ENCODE measurements around the gene CDON.
"Not testable (repeated sequence)": the region's sequence is repeated elsewhere in the genome, so short reads cannot be mapped to it uniquely, and the experiment has no call there.

CDON gene

GRCh38 chr11:125918140-125918840 lies 144.4 kb downstream of the CDON start:
- DNase-seq, result no peak

GRCh38 chr11:125916683-125917347 lies 145.9 kb downstream of the CDON start:
- no peak for DNase-seq

GRCh38 chr11:125914601-125915000 lies 148.1 kb downstream of the CDON start:
- DNase-seq, result not testable (repeated sequence)

- no peak for DNase-seq
These were observed 152.3 kb downstream of the CDON start for GRCh38 chr11:125910226-125910849.
